ENCODE data around the gene CTU2. TPM values are rescaled to one million over a fixed set of nuclear protein-coding genes. Genes with fewer than 3 reads are reported as not detected.

Gene CTU2
- polyA plus RNA-seq, 1 donor from 2014 or later, result 26.3 TPM

DNA sequence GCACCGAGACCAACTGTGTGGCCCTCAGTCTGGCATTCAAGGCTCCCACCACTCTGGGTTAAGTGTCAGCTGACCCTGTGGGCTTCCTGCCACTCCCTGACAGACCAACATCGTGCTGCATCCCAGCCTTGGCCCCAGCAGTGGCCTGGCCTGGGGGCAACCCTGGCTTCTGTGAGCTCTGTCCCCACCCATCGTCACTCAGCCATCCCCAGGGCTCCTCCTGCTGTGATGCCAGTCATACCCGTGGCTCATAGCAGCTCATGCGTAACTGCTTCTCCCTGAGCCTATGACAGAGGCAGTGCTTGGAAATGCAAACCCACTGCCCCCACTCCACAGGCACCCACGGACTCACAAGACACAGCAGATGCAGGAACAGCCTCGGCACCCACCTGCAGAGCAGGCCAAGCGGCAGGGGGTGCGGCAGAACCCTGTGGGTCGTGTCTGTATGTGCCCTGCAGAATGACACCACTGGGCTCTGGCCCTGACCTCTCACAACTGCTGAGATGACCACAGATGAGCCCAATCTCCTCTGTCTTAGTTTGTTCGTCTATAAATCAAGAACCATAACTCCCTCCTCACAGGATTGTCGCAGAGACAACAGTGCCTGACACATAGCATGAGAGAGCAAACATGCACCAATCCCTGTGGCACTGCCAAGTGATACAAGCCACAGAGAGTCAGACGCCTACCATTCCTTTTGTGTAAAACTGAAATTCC lies 52.1 kb downstream of the CTU2 start:
- H2AFZ ChIP-seq (ENCODE audit: low read depth, low read length), result no peak overlapping the region
- H3K27me3 ChIP-seq (ENCODE audit: insufficient read depth, low read depth, low read length), result no peaks in the 10 kb centered on the region
- no peaks in the 10 kb centered on the region for H3K36me3 ChIP-seq (ENCODE audit: insufficient read depth, low read length)
- H3K79me2 ChIP-seq (replicated peaks; ENCODE audit: insufficient read depth, low read length), result no peaks in the 10 kb centered on the region
- no peak overlapping the region for H3K4me2 ChIP-seq (ENCODE audit: low read length)
- no peak overlapping the region for H3K27ac ChIP-seq (ENCODE audit: low read length)
- no peak overlapping the region for H3K9ac ChIP-seq (ENCODE audit: low read length)
- no peaks in the 10 kb centered on the region for H3K9me3 ChIP-seq (ENCODE audit: low read length)
- H4K20me1 ChIP-seq (ENCODE audit: insufficient read depth), result no peaks in the 10 kb centered on the region
- H3F3A ChIP-seq (ENCODE audit: insufficient read depth, low read length, poor library complexity, severe bottlenecking), result no peaks in the 10 kb centered on the region
- H3K4me3 ChIP-seq (ENCODE audit: low read length), result no peak overlapping the region
- H3K9me2 ChIP-seq (ENCODE audit: insufficient read depth, low read length), result no peaks in the 10 kb centered on the region
- TF ChIP-seq, protein P1, sequence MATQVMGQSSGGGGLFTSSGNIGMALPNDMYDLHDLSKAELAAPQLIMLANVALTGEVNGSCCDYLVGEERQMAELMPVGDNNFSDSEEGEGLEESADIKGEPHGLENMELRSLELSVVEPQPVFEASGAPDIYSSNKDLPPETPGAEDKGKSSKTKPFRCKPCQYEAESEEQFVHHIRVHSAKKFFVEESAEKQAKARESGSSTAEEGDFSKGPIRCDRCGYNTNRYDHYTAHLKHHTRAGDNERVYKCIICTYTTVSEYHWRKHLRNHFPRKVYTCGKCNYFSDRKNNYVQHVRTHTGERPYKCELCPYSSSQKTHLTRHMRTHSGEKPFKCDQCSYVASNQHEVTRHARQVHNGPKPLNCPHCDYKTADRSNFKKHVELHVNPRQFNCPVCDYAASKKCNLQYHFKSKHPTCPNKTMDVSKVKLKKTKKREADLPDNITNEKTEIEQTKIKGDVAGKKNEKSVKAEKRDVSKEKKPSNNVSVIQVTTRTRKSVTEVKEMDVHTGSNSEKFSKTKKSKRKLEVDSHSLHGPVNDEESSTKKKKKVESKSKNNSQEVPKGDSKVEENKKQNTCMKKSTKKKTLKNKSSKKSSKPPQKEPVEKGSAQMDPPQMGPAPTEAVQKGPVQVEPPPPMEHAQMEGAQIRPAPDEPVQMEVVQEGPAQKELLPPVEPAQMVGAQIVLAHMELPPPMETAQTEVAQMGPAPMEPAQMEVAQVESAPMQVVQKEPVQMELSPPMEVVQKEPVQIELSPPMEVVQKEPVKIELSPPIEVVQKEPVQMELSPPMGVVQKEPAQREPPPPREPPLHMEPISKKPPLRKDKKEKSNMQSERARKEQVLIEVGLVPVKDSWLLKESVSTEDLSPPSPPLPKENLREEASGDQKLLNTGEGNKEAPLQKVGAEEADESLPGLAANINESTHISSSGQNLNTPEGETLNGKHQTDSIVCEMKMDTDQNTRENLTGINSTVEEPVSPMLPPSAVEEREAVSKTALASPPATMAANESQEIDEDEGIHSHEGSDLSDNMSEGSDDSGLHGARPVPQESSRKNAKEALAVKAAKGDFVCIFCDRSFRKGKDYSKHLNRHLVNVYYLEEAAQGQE (IDR thresholded peaks at IDR 0.05; ENCODE audit: borderline replicate concordance), result no peak
- no peak for TF ChIP-seq POLR2AphosphoS5 (IDR thresholded peaks at IDR 0.05)
- TF ChIP-seq MXI1 (conservative IDR thresholded peaks at IDR 0.05; ENCODE audit: poor library complexity, severe bottlenecking), result no peak
- no peak for TF ChIP-seq RAD21 (conservative IDR thresholded peaks at IDR 0.05)
- no peak for TF ChIP-seq SMC3 (conservative IDR thresholded peaks at IDR 0.05; ENCODE audit: poor library complexity)
- TF ChIP-seq, protein P2, sequence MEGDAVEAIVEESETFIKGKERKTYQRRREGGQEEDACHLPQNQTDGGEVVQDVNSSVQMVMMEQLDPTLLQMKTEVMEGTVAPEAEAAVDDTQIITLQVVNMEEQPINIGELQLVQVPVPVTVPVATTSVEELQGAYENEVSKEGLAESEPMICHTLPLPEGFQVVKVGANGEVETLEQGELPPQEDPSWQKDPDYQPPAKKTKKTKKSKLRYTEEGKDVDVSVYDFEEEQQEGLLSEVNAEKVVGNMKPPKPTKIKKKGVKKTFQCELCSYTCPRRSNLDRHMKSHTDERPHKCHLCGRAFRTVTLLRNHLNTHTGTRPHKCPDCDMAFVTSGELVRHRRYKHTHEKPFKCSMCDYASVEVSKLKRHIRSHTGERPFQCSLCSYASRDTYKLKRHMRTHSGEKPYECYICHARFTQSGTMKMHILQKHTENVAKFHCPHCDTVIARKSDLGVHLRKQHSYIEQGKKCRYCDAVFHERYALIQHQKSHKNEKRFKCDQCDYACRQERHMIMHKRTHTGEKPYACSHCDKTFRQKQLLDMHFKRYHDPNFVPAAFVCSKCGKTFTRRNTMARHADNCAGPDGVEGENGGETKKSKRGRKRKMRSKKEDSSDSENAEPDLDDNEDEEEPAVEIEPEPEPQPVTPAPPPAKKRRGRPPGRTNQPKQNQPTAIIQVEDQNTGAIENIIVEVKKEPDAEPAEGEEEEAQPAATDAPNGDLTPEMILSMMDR (IDR thresholded peaks at IDR 0.05; ENCODE audit: poor library complexity, severe bottlenecking), result no peak
- no peak for TF ChIP-seq EZH2 (IDR thresholded peaks at IDR 0.05; ENCODE audit: borderline replicate concordance, insufficient read depth, low read length, poor library complexity, severe bottlenecking)
- no peak for TF ChIP-seq EP300 (conservative IDR thresholded peaks at IDR 0.05; ENCODE audit: poor library complexity, severe bottlenecking)
- no peak for TF ChIP-seq TAF1 (IDR thresholded peaks at IDR 0.05; ENCODE audit: low read depth)

DNA sequence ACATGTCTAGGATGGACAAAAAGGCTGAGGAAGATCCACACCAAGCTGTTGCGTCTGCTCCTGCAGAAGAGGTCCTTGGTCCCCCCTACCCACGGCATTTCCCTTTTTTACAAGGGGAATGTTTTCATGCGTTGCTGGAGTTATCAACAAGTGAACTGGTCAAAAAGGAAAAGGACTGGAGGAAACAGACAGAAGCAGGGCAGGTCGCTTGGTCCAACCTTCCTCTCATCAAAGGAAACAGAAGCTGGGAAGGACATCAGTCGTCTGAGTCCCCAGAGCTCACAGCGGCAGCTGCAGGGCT lies 52.6 kb downstream of the CTU2 start:
- Histone ChIP-seq H4K20me1 (ENCODE audit: insufficient read depth) (no peaks in the 10 kb centered on the region), H3K9me3 (ENCODE audit: low read length) (no peaks in the 10 kb centered on the region), H3K9me2 (ENCODE audit: insufficient read depth, low read length) (no peaks in the 10 kb centered on the region), H3F3A (ENCODE audit: insufficient read depth, low read length, poor library complexity, severe bottlenecking) (no peaks in the 10 kb centered on the region), H3K27me3 (ENCODE audit: insufficient read depth, low read depth, low read length) (no peaks in the 10 kb centered on the region), H3K36me3 (ENCODE audit: insufficient read depth, low read length) (no peaks in the 10 kb centered on the region), H3K79me2 (replicated peaks; ENCODE audit: insufficient read depth, low read length) (no peaks in the 10 kb centered on the region), H3K4me3 (ENCODE audit: low read length) (no peak overlapping the region), H3K27ac (ENCODE audit: low read length) (no peak overlapping the region), H3K4me2 (ENCODE audit: low read length) (no peak overlapping the region), H3K9ac (ENCODE audit: low read length) (no peak overlapping the region), H2AFZ (ENCODE audit: low read depth, low read length) (no peak overlapping the region)
- TF ChIP-seq SMC3 (conservative IDR thresholded peaks at IDR 0.05; ENCODE audit: poor library complexity) (no peak), EZH2 (IDR thresholded peaks at IDR 0.05; ENCODE audit: borderline replicate concordance, insufficient read depth, low read length, poor library complexity, severe bottlenecking) (no peak), EP300 (conservative IDR thresholded peaks at IDR 0.05; ENCODE audit: poor library complexity, severe bottlenecking) (no peak), RAD21 (conservative IDR thresholded peaks at IDR 0.05) (no peak), TAF1 (IDR thresholded peaks at IDR 0.05; ENCODE audit: low read depth) (no peak), POLR2AphosphoS5 (IDR thresholded peaks at IDR 0.05) (no peak), MXI1 (conservative IDR thresholded peaks at IDR 0.05; ENCODE audit: poor library complexity, severe bottlenecking) (no peak)
- TF ChIP-seq, protein P2 (IDR thresholded peaks at IDR 0.05; ENCODE audit: poor library complexity, severe bottlenecking), result no peak
- TF ChIP-seq, protein P1 (IDR thresholded peaks at IDR 0.05; ENCODE audit: borderline replicate concordance), result no peak

Measured in neural cell (in vitro differentiated cells).